Head of caudate nucleus (tissue), 42 donors: ENCODE data around the gene MSANTD2.
A peak's percentile ranks its signal among the peaks of the same experiment; 100 is the strongest.

Experiments used
- DNase-seq, 42 donors: peaks; one replicate each; pipeline versions ENCODE4 v3.0.0 to v3.0.0-alpha.2; 2020 to 2021; ENCODE audit warnings: mixed read lengths in 7 of 42
- intact Hi-C: fragments of 100-400 bp; cut with DNase I; formaldehyde crosslinking; loops from one replicate; pipeline ENCODE4 v1.15.0; 2022

Gene MSANTD2

DNA sequence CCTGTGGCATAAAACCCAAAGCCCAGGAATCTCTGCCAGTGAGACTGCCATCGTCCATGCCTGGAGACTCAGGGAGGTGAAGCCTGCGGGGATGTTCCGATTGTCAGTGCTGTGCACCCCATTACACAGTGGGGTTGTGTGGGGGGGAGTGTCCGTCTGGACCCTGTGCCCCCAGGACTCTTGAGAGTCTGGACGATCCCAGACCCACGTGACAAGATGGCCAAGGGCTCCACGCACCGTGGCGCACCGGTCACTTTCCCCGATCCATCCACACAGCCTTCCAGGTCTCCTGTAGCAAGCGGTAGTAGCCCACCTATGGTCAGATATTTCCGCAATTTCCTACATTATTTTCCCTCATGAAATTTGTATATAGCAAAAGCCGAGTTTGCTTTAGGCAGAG, 81.4 kb downstream of the MSANTD2 start:
- intact Hi-C loops, result no loop called here
- DNase-seq, result peak in 1 of 42 donors; percentile 24

- DNase-seq, result peak in 10 of 42 donors; percentile 26 to 60 (median 39)
- intact Hi-C loops, result no loop called here
Observed at GRCh38 chr11:124717786-124718651, 82.2 kb downstream of the MSANTD2 start.

DNA sequence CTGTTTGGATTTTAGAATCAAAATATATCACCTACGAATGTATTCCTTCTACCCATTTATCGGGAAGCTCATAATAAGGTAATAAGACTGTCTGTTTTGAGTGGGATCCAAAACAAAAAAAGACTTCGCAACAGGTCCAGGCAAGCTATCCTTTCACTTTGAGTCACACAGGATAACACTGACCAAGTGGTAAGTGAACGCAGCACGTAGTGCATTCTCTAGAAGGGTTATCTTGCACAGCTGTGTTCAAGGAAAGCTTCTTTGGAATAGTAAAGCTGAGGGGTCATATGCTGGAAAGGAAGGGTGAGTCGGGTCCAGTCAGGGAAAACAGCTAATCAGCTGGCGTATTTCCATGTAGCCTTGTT, 82.8 kb downstream of the MSANTD2 start:
- DNase-seq, result no peak
- intact Hi-C loops, result no loop called here

GRCh38 chr11:124716591-124716990, 83.6 kb downstream of the MSANTD2 start:
- no peak for DNase-seq
- intact Hi-C loops, result no loop called here
